Ovary (tissue), 3 donors: ENCODE results near the gene OR51Q1.

ENCODE experiments used
- CTCF ChIP-seq, 3 donors: fragments of 450-650 bp in 2 of 3; fragments of 200-600 bp in 1 of 3; IDR thresholded peaks; one replicate each; pipeline versions ENCODE4 v1.5.1 to v1.8.0; 2016 to 2022; ENCODE audit warnings: antibody characterized with exemption in 3 of 3, mild to moderate bottlenecking in 1 of 3
- EP300 ChIP-seq: sonication (generic); formaldehyde crosslinking; IDR thresholded peaks from one replicate; pipeline ENCODE4 v1.6.1; 2017; ENCODE audit warnings: antibody characterized with exemption
- POLR2A ChIP-seq: fragments of 450-650 bp; IDR thresholded peaks from one replicate; pipeline ENCODE4 v1.6.1; 2017; ENCODE audit warnings: antibody characterized with exemption, mild to moderate bottlenecking, moderate library complexity
- donor health status: DM: no; HTN: no; CAD: no.

GRCh38 chr11:5421811-5422210 lies at the start of gene OR51Q1:
- TF ChIP-seq POLR2A (no peak), CTCF (IDR thresholded peaks at IDR 0.05) (no peak), EP300 (no peak)
